Mucosa of rectum (tissue), 2 donors: ENCODE measurements around the gene TAF6L.

Experiments used
- H3K27ac ChIP-seq, 2 donors: one replicate each; pipeline ENCODE4 v1.7.0; 2013; ENCODE audit warnings: inconsistent platforms in 2 of 2, low read depth in 2 of 2, low read length in 2 of 2
- H3K27me3 ChIP-seq, 2 donors: one replicate each; pipeline ENCODE4 v1.7.0; 2013; ENCODE audit warnings: low read length in 2 of 2; ENCODE audit not compliant: control insufficient read depth in 2 of 2, insufficient read depth in 2 of 2
- H3K36me3 ChIP-seq, 2 donors: one replicate each; pipeline ENCODE4 v1.7.0; 2013; ENCODE audit warnings: low read length in 2 of 2; ENCODE audit not compliant: control insufficient read depth in 2 of 2, insufficient read depth in 2 of 2
- H3K4me1 ChIP-seq, 2 donors: one replicate each; pipeline ENCODE4 v1.7.0; 2013; ENCODE audit warnings: low read length in 2 of 2, mild to moderate bottlenecking in 1 of 2; ENCODE audit not compliant: control insufficient read depth in 2 of 2, insufficient read depth in 2 of 2
- H3K4me3 ChIP-seq, 2 donors: one replicate each; pipeline ENCODE4 v1.7.0; 2013; ENCODE audit warnings: low read length in 2 of 2
- H3K9ac ChIP-seq, 2 donors: one replicate each; pipeline ENCODE4 v1.7.0; 2013; ENCODE audit warnings: low read length in 2 of 2, low read depth in 1 of 2, mild to moderate bottlenecking in 1 of 2
- H3K9me3 ChIP-seq, 2 donors: one replicate each; pipeline ENCODE4 v1.7.0; 2013; ENCODE audit warnings: low read length in 2 of 2; ENCODE audit not compliant: control insufficient read depth in 2 of 2
- donor health status: healthy.
- donor health status: Normal muscosa, but diverticular disease.

Gene TAF6L

GRCh38 chr11:62771144-62772021 is at the start of gene TAF6L:
Gene TAF6L, plus strand, starts transcription at chr11:62771396. Its CDS starts 4,388 bp downstream, at chr11:62775784.
- peak within 1 kb of the TSS; percentile 88 to 91 for H3K4me3 ChIP-seq
- no peaks in the 10 kb centered on the region for H3K27me3 ChIP-seq
- peaks cover 14 to 24% of the 10 kb centered on the region in 2 donors for H3K36me3 ChIP-seq
- peak within 1 kb of the TSS; percentile 92 to 95 for H3K27ac ChIP-seq
- H3K9ac ChIP-seq = peak within 1 kb of the TSS; percentile 74 to 75
- peaks cover 6 to 12% of the 10 kb centered on the region in 2 donors for H3K4me1 ChIP-seq
- no peaks in the 10 kb centered on the region for H3K9me3 ChIP-seq

GRCh38 chr11:62721994-62722393 is 49.2 kb upstream of the TAF6L start:
- Histone ChIP-seq H3K27me3 (no peaks in the 10 kb centered on the region), H3K9ac (no peak overlapping the region), H3K27ac (no peak overlapping the region), H3K4me3 (no peak overlapping the region), H3K4me1 (peaks cover 14 to 20% of the 10 kb centered on the region in 2 donors), H3K9me3 (no peaks in the 10 kb centered on the region), H3K36me3 (peaks cover 65 to 67% of the 10 kb centered on the region in 2 donors)

GRCh38 chr11:62724171-62724570 is 47.0 kb upstream of the TAF6L start:
- Histone ChIP-seq H3K4me1 (peaks cover 20 to 22% of the 10 kb centered on the region in 2 donors), H3K9me3 (no peaks in the 10 kb centered on the region), H3K4me3 (peak overlapping the region; percentile 28 to 95), H3K27me3 (no peaks in the 10 kb centered on the region), H3K27ac (no peak overlapping the region), H3K36me3 (peaks cover 47% of the 10 kb centered on the region in 2 donors), H3K9ac (no peak overlapping the region)

GRCh38 chr11:62725646-62726045 is 45.5 kb upstream of the TAF6L start:
- peaks cover 35 to 37% of the 10 kb centered on the region in 2 donors for H3K36me3 ChIP-seq
- no peaks in the 10 kb centered on the region for H3K27me3 ChIP-seq
- peak overlapping the region; percentile 95 to 98 for H3K4me3 ChIP-seq
- peaks cover 29 to 31% of the 10 kb centered on the region in 2 donors for H3K4me1 ChIP-seq
- H3K27ac ChIP-seq = peak overlapping the region; percentile 93
- peak overlapping the region; percentile 81 to 89 for H3K9ac ChIP-seq
- H3K9me3 ChIP-seq = no peaks in the 10 kb centered on the region

- H3K27ac ChIP-seq = peak overlapping the region; percentile 93
- H3K27me3 ChIP-seq = no peaks in the 10 kb centered on the region
- H3K4me3 ChIP-seq = peak overlapping the region; percentile 95 to 98
- H3K36me3 ChIP-seq = peaks cover 28 to 30% of the 10 kb centered on the region in 2 donors
- no peaks in the 10 kb centered on the region for H3K9me3 ChIP-seq
- H3K9ac ChIP-seq = peak overlapping the region; percentile 81 to 89
- peaks cover 29 to 31% of the 10 kb centered on the region in 2 donors for H3K4me1 ChIP-seq
Measured at GRCh38 chr11:62726156-62726914, 44.9 kb upstream of the TAF6L start.

GRCh38 chr11:62726915-62727164 is 44.4 kb upstream of the TAF6L start:
- no peaks in the 10 kb centered on the region for H3K9me3 ChIP-seq
- H3K27ac ChIP-seq = peak overlapping the region; percentile 93
- H3K4me3 ChIP-seq = peak overlapping the region; percentile 95 to 98
- H3K9ac ChIP-seq = peak overlapping the region; percentile 81 to 89
- H3K27me3 ChIP-seq = no peaks in the 10 kb centered on the region
- H3K4me1 ChIP-seq = peaks cover 29 to 31% of the 10 kb centered on the region in 2 donors
- H3K36me3 ChIP-seq = peaks cover 23 to 26% of the 10 kb centered on the region in 2 donors

- peak within 1 kb of the TSS; percentile 93 for H3K27ac ChIP-seq
- peaks cover 18 to 21% of the 10 kb centered on the region in 2 donors for H3K36me3 ChIP-seq
- peaks cover 29 to 31% of the 10 kb centered on the region in 2 donors for H3K4me1 ChIP-seq
- H3K9me3 ChIP-seq = no peaks in the 10 kb centered on the region
- peak within 1 kb of the TSS; percentile 83 to 89 for H3K9ac ChIP-seq
- H3K4me3 ChIP-seq = peak within 1 kb of the TSS; percentile 95 to 98
- H3K27me3 ChIP-seq = no peaks in the 10 kb centered on the region
Measured at GRCh38 chr11:62727165-62727871, 43.9 kb upstream of the TAF6L start, which contains the start of gene HNRNPUL2. Gene HNRNPUL2, minus strand, starts transcription at chr11:62727457. Its CDS starts 301 bp downstream, at chr11:62727156.

GRCh38 chr11:62727872-62728170 is 43.4 kb upstream of the TAF6L start:
- H3K4me1 ChIP-seq = peaks cover 29 to 31% of the 10 kb centered on the region in 2 donors
- H3K9ac ChIP-seq = peak overlapping the region; percentile 75 to 83
- H3K4me3 ChIP-seq = peak overlapping the region; percentile 95 to 98
- H3K36me3 ChIP-seq = peaks cover 13 to 16% of the 10 kb centered on the region in 2 donors
- peak overlapping the region; percentile 93 for H3K27ac ChIP-seq
- H3K27me3 ChIP-seq = no peaks in the 10 kb centered on the region
- no peaks in the 10 kb centered on the region for H3K9me3 ChIP-seq

- Histone ChIP-seq H3K27ac (peak within 1 kb of the TSS; percentile 93), H3K4me1 (peaks cover 29 to 31% of the 10 kb centered on the region in 2 donors), H3K4me3 (peak within 1 kb of the TSS; percentile 95 to 98), H3K36me3 (peaks cover 9 to 14% of the 10 kb centered on the region in 2 donors), H3K27me3 (no peaks in the 10 kb centered on the region), H3K9ac (peak within 1 kb of the TSS; percentile 83 to 90), H3K9me3 (no peaks in the 10 kb centered on the region)
Measured at GRCh38 chr11:62728171-62728988, 42.8 kb upstream of the TAF6L start, which contains the start of gene TTC9C. Gene TTC9C, plus strand, starts transcription at chr11:62728486. Its CDS starts 363 bp downstream, at chr11:62728849.
